Measurements from ENCODE around the gene SYT7.

DNA sequence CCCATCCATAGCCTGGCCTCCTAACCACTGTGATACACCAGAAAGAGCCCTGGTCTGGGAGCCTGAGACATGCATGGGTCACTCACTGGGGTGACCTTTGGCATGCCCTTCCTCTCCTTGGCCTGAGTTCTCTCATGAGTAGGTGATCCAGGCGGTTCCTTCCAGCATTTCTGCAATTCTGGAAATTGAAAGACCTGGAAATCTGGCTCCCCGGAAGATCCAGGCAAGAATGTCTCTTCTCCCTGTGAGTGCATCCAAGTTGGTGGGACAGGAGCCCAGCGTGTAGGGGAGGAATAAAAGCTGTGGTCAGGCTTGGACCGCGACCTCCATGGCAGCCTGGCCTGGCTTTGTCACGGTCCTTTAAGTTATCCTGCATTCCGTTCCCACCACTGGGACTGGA, 16.1 kb upstream of the SYT7 start:
- TF ChIP-seq CTCF (IDR thresholded peaks at IDR 0.05): no peak
- no peak for TF ChIP-seq POLR2AphosphoS5 (IDR thresholded peaks at IDR 0.05; ENCODE audit: low read depth, low read length)
- TF ChIP-seq REST (IDR thresholded peaks at IDR 0.05; ENCODE audit: insufficient read depth in 1 of 2, low read depth in 2 of 2, low read length in 1 of 2): no peak
